Neural cell (in vitro differentiated cells): ENCODE measurements around the gene EMC8. TPM values are rescaled to one million over a fixed set of nuclear protein-coding genes. Genes with fewer than 3 reads are reported as not detected.

Experiments
- H2AFZ ChIP-seq: fragments of 200-600, 300-800 bp; sonication (generic), shearing (Covaris generic); 2 replicates; pipeline ENCODE4 v1.6.0; 2014; ENCODE audit warnings: low read depth, mild to moderate bottlenecking, antibody characterized with exemption, low read length, moderate library complexity
- H3F3A ChIP-seq: fragments of 200-600 bp; shearing (Covaris generic); 2 replicates; pipeline ENCODE4 v1.6.1; 2016; ENCODE audit warnings: mild to moderate bottlenecking, moderate library complexity, mixed read lengths, antibody characterized with exemption, low read length; ENCODE audit not compliant: insufficient read depth, poor library complexity, severe bottlenecking
- H3K27ac ChIP-seq: fragments of 200-600, 300-800 bp; sonication (generic), shearing (Covaris generic); 2 replicates; pipeline ENCODE4 v1.5.1; 2014; ENCODE audit warnings: mild to moderate bottlenecking, low read length, moderate library complexity
- H3K27me3 ChIP-seq: fragments of 300-800, 200-600 bp; sonication (generic), shearing (Covaris generic); 2 replicates; pipeline ENCODE4 v1.6.0; 2014; ENCODE audit warnings: mild to moderate bottlenecking, low read depth, low read length, moderate library complexity; ENCODE audit not compliant: insufficient read depth
- H3K36me3 ChIP-seq: fragments of 300-800, 200-600 bp; sonication (generic), shearing (Covaris generic); 2 replicates; pipeline ENCODE4 v1.5.1; 2014; ENCODE audit warnings: mild to moderate bottlenecking, antibody characterized with exemption, low read length, moderate library complexity; ENCODE audit not compliant: insufficient read depth
- H3K4me2 ChIP-seq: fragments of 300-800, 200-600 bp; sonication (generic), shearing (Covaris generic); 2 replicates; pipeline ENCODE4 v1.6.0; 2014; ENCODE audit warnings: mild to moderate bottlenecking, low read length
- H3K4me3 ChIP-seq: fragments of 300-800, 200-600 bp; sonication (generic), shearing (Covaris generic); 2 replicates; pipeline ENCODE4 v1.5.1; 2014; ENCODE audit warnings: mild to moderate bottlenecking, low read length, moderate library complexity
- H3K79me2 ChIP-seq: fragments of 200-600 bp; shearing (Covaris generic); replicated peaks from 2 replicates; pipeline ENCODE4 v1.6.0; 2014; ENCODE audit warnings: mild to moderate bottlenecking, low read length, moderate library complexity; ENCODE audit not compliant: insufficient read depth
- H3K9ac ChIP-seq: fragments of 300-800, 200-600 bp; sonication (generic), shearing (Covaris generic); 2 replicates; pipeline ENCODE4 v1.6.1; 2016; ENCODE audit warnings: mild to moderate bottlenecking, low read length, mixed read lengths
- H3K9me2 ChIP-seq: fragments of 200-600 bp; shearing (Covaris generic); 2 replicates; pipeline ENCODE4 v1.6.1; 2016; ENCODE audit warnings: mild to moderate bottlenecking, low read length, mixed read lengths; ENCODE audit not compliant: insufficient read depth
- H3K9me3 ChIP-seq: fragments of 200-600, 300-800 bp; sonication (generic), shearing (Covaris generic); 2 replicates; pipeline ENCODE4 v1.6.1; 2016; ENCODE audit warnings: mild to moderate bottlenecking, mixed run types, low read length, moderate library complexity, mixed read lengths
- H4K20me1 ChIP-seq: fragments of 200-600 bp; shearing (Covaris generic); 2 replicates; pipeline ENCODE4 v1.6.1; 2016; ENCODE audit warnings: mild to moderate bottlenecking, mixed run types; ENCODE audit not compliant: insufficient read depth
- CTCF ChIP-seq: fragments of 450-650 bp; IDR thresholded peaks from 2 replicates; pipeline ENCODE4 v1.5.1; 2014; ENCODE audit warnings: antibody characterized with exemption, mild to moderate bottlenecking, moderate library complexity; ENCODE audit not compliant: poor library complexity, severe bottlenecking
- EP300 ChIP-seq: fragments of 450-650 bp; conservative IDR thresholded peaks from 2 replicates; pipeline ENCODE4 v1.6.1; 2014; ENCODE audit warnings: antibody characterized with exemption, mild to moderate bottlenecking, moderate library complexity; ENCODE audit not compliant: poor library complexity, severe bottlenecking
- EZH2 ChIP-seq: fragments of 200-600, 300-800 bp; shearing (Covaris generic), sonication (generic); IDR thresholded peaks from 2 replicates; pipeline ENCODE4 v1.6.1; 2014; ENCODE audit warnings: antibody characterized with exemption, low read length, borderline replicate concordance, mild to moderate bottlenecking; ENCODE audit not compliant: insufficient read depth, poor library complexity, severe bottlenecking
- MXI1 ChIP-seq: fragments of 450-650 bp; conservative IDR thresholded peaks from 2 replicates; pipeline ENCODE4 v1.6.1; 2014; ENCODE audit warnings: antibody characterized with exemption, mild to moderate bottlenecking; ENCODE audit not compliant: poor library complexity, severe bottlenecking
- POLR2AphosphoS5 ChIP-seq: IDR thresholded peaks from 2 replicates; pipeline ENCODE4 v1.6.1; 2012
- RAD21 ChIP-seq: fragments of 450-650 bp; conservative IDR thresholded peaks from 2 replicates; pipeline ENCODE4 v1.6.1; 2014; ENCODE audit warnings: antibody characterized with exemption, mild to moderate bottlenecking, moderate library complexity
- REST ChIP-seq: IDR thresholded peaks from 2 replicates; pipeline ENCODE4 v1.6.1; 2012; ENCODE audit warnings: borderline replicate concordance
- SMC3 ChIP-seq: fragments of 450-650 bp; conservative IDR thresholded peaks from 2 replicates; pipeline ENCODE4 v1.6.1; 2014; ENCODE audit warnings: antibody characterized with exemption, mild to moderate bottlenecking, moderate library complexity; ENCODE audit not compliant: poor library complexity
- TAF1 ChIP-seq: IDR thresholded peaks from 2 replicates; pipeline ENCODE4 v1.6.1; 2012; ENCODE audit warnings: low read depth
- polyA plus RNA-seq: library from polyadenylated mRNA; depleted of rRNA; stranded (reverse); fragments of >200 nt; gene quantifications from 2 replicates; pipeline ENCODE4 v1.2.3, GENCODE V29; 2014

Gene EMC8
- polyA plus RNA-seq, 1 donor from 2014 or later: 38.9 TPM

- no peak for TF ChIP-seq CTCF
- TF ChIP-seq EZH2: no peak
- no peak for TF ChIP-seq EP300
Measured at GRCh38 chr16:85810097-85810741, 10.9 kb upstream of the EMC8 start (continued).

- Histone ChIP-seq H3K36me3 (no peaks in the 10 kb centered on the region), H3K79me2 (no peaks in the 10 kb centered on the region), H2AFZ (no peak overlapping the region), H3F3A (no peaks in the 10 kb centered on the region), H3K4me3 (no peak overlapping the region), H3K9me3 (no peaks in the 10 kb centered on the region), H3K4me2 (no peak overlapping the region), H3K9ac (no peak overlapping the region), H3K27me3 (no peaks in the 10 kb centered on the region), H4K20me1 (no peaks in the 10 kb centered on the region), H3K27ac (no peak overlapping the region), H3K9me2 (no peaks in the 10 kb centered on the region)
- TF ChIP-seq EZH2 (no peak), MXI1 (no peak), EP300 (no peak), TAF1 (no peak), SMC3 (no peak), CTCF (no peak), POLR2AphosphoS5 (no peak), RAD21 (no peak), REST (no peak)
Measured at GRCh38 chr16:85809645-85810044, 10.3 kb upstream of the EMC8 start.
